Lower lobe of right lung (tissue), 2 donors: Measurements from ENCODE around the gene ZDHHC8. TPM values are rescaled to one million over a fixed set of nuclear protein-coding genes. Genes with fewer than 3 reads are reported as not detected.

Experiments used
- ATAC-seq, 2 donors: fragments of 200-7000 bp; cut with Tn5 transposase; one replicate each; pipeline ENCODE4 v1.9.1; 2020 to 2022; ENCODE audit warnings: mild to moderate bottlenecking in 2 of 2, moderate library complexity in 2 of 2
- DNase-seq: peaks from one replicate; pipeline ENCODE4 v3.0.0-alpha.2; 2020
- H3K27ac ChIP-seq: fragments of 200-600 bp; one replicate; pipeline ENCODE4 v1.8.0; 2022
- H3K27me3 ChIP-seq: fragments of 200-600 bp; one replicate; pipeline ENCODE4 v1.8.0; 2022; ENCODE audit warnings: low read depth
- H3K36me3 ChIP-seq: fragments of 200-600 bp; one replicate; pipeline ENCODE4 v1.8.0; 2022; ENCODE audit warnings: mild to moderate bottlenecking
- H3K4me1 ChIP-seq: fragments of 200-600 bp; one replicate; pipeline ENCODE4 v1.8.0; 2022
- H3K4me3 ChIP-seq: fragments of 200-600 bp; one replicate; pipeline ENCODE4 v1.8.0; 2022; ENCODE audit warnings: mild to moderate bottlenecking
- H3K9me3 ChIP-seq: fragments of 200-600 bp; one replicate; pipeline ENCODE4 v1.8.0; 2022
- intact Hi-C: fragments of 100-400 bp; cut with DNase I; formaldehyde crosslinking; loops from one replicate; pipeline ENCODE4 v1.11.0; 2022
- total RNA-seq: library from RNA; stranded (reverse); fragmentation: NEBNext Ultra II Directional; extraction: Animal tissue kit (Norgen Biotek cat#: 25700); gene quantifications from one replicate; pipeline ENCODE4 v1.2.1, GENCODE V29; 2021
- TF ChIP-seq, protein P1 (sequence below): fragments of 200-600 bp; IDR thresholded peaks from one replicate; pipeline ENCODE4 v1.8.0; 2022; ENCODE audit warnings: antibody characterized with exemption, mild to moderate bottlenecking
- donor health status: DM: no; HTN: yes; CAD: no; lungs with severe emphysema.

Gene ZDHHC8
- total RNA-seq, 1 donor from 2014 or later, result 77.2 TPM

DNA sequence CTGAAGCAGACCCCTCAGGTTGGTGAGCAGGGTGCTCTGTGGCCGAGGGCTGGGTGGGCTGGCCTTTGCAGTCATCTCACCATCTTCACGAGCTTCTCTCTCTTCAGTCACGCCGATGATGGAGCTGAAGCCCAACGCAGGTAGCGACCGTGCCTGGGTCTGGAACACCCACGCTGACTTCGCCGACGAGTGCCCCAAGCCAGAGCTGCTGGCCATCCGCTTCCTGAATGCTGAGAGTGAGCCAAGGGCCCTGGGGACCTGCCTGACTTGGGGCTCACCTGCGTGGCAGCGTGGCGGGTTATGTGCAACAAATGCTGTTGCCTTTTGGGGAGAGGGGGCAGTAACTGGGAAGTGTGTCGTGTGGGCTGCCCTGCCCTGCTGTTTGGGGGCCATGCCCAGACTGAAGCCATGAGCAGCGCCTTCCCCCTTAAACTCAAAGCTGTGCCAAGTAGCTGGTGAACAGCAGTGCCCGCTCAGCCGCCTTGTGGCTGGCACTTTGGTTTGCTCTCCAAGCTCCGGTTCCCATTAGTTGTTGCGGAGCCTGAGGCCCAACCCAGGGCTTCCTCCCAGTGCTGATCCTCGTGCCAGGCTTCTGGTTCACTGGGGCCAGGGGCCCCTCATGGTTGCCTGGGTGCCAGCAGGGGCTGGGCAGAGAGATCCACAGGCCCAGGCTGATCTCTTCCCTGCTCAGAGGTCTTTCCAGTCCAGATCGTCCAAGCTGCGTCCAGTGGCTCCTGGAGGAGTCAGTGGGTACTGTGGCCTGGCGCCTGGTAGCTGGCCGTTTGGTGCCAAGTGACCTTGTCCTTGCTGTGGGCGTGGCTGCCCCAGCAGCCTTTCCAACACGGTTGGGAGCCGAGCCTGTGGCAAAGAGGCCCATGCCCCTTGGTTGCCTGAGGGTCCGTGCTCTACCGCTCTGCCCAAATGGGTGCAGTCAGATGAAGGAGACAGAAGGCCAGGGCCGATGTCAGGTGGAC lies 6.1 kb upstream of the ZDHHC8 start:
- intact Hi-C loops, result no loop called here
- H3K4me3 ChIP-seq, result no peak overlapping the region
- no peak overlapping the region for H3K27ac ChIP-seq
- peaks cover 45% of the 10 kb centered on the region for H3K36me3 ChIP-seq
- DNase-seq, result no peak
- H3K9me3 ChIP-seq, result no peaks in the 10 kb centered on the region
- ATAC-seq, result no peak
- TF ChIP-seq, protein P1, sequence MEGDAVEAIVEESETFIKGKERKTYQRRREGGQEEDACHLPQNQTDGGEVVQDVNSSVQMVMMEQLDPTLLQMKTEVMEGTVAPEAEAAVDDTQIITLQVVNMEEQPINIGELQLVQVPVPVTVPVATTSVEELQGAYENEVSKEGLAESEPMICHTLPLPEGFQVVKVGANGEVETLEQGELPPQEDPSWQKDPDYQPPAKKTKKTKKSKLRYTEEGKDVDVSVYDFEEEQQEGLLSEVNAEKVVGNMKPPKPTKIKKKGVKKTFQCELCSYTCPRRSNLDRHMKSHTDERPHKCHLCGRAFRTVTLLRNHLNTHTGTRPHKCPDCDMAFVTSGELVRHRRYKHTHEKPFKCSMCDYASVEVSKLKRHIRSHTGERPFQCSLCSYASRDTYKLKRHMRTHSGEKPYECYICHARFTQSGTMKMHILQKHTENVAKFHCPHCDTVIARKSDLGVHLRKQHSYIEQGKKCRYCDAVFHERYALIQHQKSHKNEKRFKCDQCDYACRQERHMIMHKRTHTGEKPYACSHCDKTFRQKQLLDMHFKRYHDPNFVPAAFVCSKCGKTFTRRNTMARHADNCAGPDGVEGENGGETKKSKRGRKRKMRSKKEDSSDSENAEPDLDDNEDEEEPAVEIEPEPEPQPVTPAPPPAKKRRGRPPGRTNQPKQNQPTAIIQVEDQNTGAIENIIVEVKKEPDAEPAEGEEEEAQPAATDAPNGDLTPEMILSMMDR, result no peak
- H3K27me3 ChIP-seq, result no peaks in the 10 kb centered on the region
- peaks cover 6% of the 10 kb centered on the region for H3K4me1 ChIP-seq

DNA sequence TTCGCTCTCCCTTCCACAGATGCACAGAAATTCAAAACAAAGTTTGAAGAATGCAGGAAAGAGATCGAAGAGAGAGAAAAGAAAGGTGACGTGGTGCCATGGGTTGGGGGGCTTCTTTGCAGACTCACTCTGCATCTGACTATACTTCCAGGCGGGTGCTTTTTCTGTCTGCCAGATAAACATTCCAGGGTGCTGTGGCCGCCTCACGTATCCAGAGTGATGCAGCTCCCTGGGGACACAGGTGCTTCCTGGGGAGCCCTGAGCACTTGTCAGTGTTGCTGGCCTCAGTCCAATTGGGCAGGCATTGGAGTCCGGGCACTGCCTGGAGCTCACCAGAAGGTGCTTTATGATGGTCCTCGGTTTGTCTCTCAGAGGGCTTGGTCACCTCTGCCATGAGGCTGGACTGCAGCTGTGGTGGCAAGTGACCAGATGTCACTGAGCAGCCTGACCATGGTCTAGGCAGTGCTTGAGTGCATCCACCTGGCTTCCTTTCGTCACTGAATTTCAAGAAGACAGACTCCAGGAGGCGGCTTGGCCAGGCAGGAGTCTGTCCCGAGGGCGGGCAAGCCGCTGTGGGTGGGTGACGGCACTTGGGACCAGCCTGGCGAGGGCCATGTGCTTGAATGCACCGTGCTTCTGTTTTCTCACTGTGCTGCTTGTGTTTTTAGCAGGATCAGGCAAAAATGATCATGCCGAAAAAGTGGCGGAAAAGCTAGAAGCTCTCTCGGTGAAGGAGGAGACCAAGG lies 5.1 kb upstream of the ZDHHC8 start:
- peaks cover 7% of the 10 kb centered on the region for H3K4me1 ChIP-seq
- ATAC-seq (no peak), DNase-seq (no peak)
- H3K36me3 ChIP-seq, result peaks cover 41% of the 10 kb centered on the region
- intact Hi-C loops, result no loop called here
- H3K27me3 ChIP-seq, result no peaks in the 10 kb centered on the region
- no peaks in the 10 kb centered on the region for H3K9me3 ChIP-seq
- no peak overlapping the region for H3K4me3 ChIP-seq
- TF ChIP-seq, protein P1, result no peak
- no peak overlapping the region for H3K27ac ChIP-seq

DNA sequence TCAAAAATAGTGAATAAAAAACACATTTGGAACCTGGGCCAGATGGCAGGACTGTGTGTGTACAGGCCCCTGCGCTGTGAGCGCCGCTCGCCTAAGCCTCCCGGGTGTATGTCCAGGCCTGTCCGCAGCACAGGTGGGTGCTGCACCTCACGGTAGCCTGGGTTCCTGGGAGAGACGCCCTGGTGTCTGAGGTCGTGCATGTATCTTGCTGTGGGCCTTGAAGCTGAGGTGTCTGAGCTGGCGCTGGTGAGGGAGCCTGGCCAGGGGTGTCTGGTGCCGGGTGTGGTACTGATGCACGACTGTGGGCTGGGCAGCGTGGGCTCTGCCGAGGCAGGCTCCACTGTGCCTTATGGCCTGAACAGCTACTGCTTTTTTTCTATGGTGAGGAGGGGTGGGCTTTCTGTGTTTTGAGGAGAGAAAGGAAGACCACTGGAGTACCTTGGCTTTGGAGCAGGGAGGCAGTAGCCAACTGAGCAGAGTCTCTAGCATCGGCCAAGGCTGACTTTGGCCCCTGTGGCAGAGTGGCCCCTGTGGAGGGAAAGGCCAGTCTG lies 4.2 kb upstream of the ZDHHC8 start:
- intact Hi-C loops, result no loop called here
- H3K4me3 ChIP-seq, result no peak overlapping the region
- peaks cover 8% of the 10 kb centered on the region for H3K4me1 ChIP-seq
- H3K36me3 ChIP-seq, result peaks cover 34% of the 10 kb centered on the region
- no peak overlapping the region for H3K27ac ChIP-seq
- no peaks in the 10 kb centered on the region for H3K27me3 ChIP-seq
- no peak for ATAC-seq
- TF ChIP-seq, protein P1, result no peak
- no peaks in the 10 kb centered on the region for H3K9me3 ChIP-seq
- no peak for DNase-seq

DNA sequence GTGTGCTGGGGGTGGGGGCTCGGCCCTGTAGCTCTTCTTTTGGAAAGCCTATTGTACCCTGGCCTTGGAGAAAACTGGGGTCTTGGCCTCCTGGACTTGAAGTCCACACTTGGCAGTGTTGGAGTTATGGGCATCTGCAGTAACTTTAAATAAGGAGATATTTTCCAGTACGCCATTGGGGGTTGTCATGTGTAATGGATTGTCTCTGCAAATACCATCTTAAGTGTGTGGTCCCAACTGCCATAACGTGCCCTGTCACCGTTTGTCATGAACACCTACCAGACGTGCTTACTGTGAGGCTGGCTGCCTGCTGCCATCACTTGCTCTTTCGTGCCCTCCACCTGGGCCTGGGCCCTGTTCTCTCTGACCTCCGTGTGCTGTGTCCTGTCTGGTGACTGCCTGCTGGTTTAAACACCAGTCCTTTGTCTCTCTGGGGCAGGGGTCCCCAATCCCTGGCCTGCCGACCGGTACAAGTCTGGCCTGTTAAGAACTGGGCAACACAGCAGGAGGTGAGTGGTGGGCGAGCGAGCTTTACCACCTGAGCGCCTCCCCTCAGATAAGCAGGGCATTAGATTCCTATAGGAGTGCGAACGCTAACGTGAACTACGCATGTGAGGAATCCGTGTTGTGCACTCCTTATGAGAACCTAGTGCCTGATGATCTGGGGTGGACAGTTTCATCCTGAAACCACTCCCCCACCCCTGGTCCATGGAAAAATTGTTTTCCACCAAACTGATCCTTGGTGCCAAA lies 3.6 kb upstream of the ZDHHC8 start:
- Histone ChIP-seq H3K9me3 (no peaks in the 10 kb centered on the region), H3K27me3 (no peaks in the 10 kb centered on the region), H3K4me1 (peaks cover 14% of the 10 kb centered on the region), H3K4me3 (no peak overlapping the region), H3K27ac (no peak overlapping the region), H3K36me3 (peaks cover 33% of the 10 kb centered on the region)
- intact Hi-C loops, result no loop called here
- ATAC-seq (no peak), DNase-seq (no peak)
- TF ChIP-seq, protein P1, result no peak

DNA sequence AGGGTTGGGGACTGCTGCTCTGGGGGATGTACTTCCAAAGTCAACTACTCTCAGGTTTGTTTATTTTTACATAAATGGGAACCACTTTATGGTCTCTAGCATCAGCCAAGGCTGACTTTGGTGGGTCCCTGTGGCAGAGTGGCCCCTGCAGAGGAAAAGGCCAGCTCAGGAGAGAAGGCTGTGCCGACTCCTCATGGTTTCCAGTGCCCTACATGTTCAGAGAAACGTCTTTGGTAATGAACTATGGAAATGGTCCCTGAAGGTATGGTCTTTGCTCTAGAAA lies 3.0 kb upstream of the ZDHHC8 start:
- peaks cover 19% of the 10 kb centered on the region for H3K4me1 ChIP-seq
- intact Hi-C loops, result no loop called here

More for the DNA sequence above, 3.0 kb upstream of the ZDHHC8 start:
- H3K27ac ChIP-seq, result no peak overlapping the region
- no peak overlapping the region for H3K4me3 ChIP-seq
- H3K27me3 ChIP-seq, result no peaks in the 10 kb centered on the region
- no peaks in the 10 kb centered on the region for H3K9me3 ChIP-seq
- DNase-seq (no peak), ATAC-seq (no peak)
- peaks cover 33% of the 10 kb centered on the region for H3K36me3 ChIP-seq
- TF ChIP-seq, protein P1, result no peak
